HG03045 (cell line): ENCODE data around the gene GCLM.
"Not testable (repeated sequence)": the region's sequence is repeated elsewhere in the genome, so short reads cannot be mapped to it uniquely, and the experiment has no call there.

Experiments
- ATAC-seq: cut with Tn5 transposase; IDR thresholded peaks from one replicate; pipeline ENCODE4 v1.9.1; 2021; ENCODE audit warnings: mild to moderate bottlenecking, moderate library complexity; ENCODE audit not compliant: unreplicated experiment

The GCLM gene, protein sequence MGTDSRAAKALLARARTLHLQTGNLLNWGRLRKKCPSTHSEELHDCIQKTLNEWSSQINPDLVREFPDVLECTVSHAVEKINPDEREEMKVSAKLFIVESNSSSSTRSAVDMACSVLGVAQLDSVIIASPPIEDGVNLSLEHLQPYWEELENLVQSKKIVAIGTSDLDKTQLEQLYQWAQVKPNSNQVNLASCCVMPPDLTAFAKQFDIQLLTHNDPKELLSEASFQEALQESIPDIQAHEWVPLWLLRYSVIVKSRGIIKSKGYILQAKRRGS

DNA sequence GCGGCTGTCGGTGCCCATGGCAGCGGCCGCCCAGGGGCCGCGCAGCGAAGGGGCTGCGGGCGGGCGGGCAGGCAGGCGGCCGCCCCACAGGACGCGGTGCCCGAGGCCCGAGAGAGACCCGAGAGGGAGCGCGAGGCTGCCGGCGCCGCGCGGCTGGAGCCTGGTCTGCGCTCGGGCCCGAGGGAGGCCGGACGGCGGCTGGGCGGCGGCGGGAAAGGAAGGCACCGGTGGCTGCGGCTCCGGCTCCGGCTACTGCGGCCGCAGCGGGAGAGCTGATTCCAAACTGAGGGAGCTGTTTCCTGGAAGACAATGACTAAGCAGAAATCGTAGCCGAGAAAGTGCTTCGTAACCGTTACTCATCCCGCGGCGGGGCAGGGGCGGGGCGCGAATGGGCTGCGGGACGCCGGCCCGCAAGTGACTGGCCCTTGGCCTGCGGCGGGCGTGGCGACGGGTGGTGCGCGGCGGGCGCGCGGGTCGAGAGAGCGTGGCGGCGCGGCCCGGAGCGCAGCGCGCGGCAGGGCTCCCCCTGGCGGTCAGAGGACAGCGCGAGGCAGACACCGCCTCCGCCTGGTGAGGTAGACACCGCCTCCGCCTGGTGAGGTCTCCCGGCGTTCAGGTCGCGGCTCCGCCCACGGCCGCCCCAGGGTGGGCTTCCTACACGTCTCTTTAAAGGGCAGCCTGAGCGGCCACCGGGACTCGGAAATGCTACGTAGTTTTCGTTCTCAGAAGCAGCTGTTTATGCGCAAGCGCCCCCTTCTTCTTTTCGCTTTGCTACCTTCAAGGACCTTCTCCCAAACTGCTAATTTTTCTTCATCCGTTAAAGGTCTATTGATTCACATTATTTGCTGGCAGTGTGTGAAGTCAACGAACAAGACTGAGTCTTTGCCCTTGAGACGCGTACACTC lies at the start of gene GCLM:
GCLM (minus strand) TSS at position 285 of the 905 bp plus-strand sequence; CDS start at position 18, 267 bp downstream.
- ATAC-seq: peak; percentile 99

DNA sequence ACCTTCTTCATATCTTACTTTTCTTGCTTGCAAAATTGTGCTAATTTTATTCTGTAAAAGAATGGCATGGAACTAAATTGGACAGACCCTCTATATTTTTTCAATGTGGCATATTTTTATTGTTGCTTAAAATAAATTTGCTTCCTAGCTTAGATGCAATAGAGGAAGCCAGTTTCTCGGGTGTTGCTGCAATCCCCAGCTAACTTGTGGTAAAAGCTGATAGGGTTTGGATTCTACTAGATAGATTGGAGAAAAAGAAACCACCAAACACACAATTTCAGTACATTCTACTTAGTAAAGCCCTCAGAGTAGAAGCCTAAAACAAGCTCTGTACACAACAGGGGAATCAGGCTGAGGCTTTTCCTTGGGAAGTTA lies 49.5 kb upstream of the GCLM start:
- ATAC-seq: no peak

DNA sequence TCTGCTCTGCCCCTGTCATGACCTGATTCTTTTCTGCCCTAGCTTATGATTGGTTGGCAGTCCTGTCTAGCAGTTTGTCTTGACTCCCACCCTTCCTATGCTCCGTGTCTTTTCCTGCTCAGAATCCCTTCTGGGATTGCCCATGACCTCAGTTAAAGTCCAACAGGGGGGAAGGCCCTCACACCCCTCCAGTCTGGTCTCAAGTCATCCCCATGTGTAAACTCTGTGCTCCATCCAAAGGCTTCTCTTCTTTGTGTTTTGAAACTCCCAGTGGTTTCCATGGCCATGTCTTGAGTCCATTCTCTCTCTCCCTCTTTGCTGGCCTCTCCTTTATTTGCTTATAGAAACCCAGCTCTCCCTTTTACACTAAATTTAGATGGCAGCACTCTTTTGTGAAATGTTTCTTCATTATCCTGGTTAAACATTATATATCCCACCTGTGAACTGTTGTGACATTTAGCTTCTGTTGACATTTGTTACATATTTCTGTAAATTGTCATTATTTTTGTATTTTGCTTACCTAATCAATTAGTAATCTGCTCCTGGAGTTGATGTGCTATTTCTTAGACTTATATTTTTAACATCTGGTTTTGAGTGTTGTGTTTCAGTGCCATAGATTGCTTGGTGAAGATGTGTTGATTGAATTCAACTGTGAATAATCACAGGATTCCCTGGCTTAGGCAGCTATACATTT lies 48.9 kb upstream of the GCLM start:
- ATAC-seq: no peak

DNA sequence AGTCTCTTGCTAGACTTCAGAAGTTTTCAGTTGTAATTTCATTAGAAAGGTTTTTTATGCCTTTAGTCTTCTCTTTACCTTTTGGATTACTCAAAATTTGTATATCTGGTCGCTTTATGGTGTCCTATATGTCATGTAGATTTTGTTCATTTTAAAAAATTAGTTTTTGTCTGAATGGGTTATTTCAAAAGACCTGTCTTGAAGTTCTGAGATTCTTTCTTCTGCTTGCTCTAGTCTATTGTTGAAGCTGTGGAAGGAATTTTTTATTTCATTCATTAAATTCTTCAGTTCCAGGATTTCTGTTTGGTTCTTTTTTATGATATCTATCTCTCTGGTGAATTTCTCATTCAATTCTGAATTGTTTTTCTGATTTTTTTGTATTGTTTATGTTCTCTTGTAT lies 46.5 kb upstream of the GCLM start:
- ATAC-seq: no peak

DNA sequence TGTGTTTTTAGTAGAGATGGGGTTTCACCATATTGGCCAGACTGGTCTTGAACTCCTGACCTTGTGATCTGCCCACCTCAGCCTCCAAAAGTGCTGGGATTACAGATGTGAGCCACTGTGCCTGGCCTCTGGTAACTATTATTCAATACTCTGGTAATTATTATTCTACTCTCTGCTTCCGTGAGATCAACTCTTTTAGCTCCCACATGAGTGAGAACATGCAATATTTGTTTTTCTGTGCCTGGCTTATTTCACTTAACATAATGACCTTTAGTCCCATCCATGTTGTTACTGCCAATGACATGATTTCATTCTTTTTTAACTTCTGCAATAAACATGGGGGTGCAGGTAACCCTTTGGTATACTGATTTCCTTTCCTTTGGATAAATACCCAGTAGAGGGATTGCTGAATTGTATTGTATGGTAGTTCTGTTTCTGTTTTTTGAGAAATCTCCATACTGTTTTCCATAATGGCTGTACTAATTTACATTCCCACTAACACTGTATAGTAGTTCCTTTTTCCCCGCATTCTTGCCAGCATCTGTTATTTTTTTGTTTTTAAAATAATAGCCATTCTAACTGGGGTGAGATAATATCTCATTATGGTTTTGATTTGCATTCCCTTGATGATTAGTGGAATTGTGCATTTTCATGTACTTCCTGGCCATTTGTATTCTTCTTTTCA lies 37.9 kb upstream of the GCLM start:
- not testable (repeated sequence) for ATAC-seq

DNA sequence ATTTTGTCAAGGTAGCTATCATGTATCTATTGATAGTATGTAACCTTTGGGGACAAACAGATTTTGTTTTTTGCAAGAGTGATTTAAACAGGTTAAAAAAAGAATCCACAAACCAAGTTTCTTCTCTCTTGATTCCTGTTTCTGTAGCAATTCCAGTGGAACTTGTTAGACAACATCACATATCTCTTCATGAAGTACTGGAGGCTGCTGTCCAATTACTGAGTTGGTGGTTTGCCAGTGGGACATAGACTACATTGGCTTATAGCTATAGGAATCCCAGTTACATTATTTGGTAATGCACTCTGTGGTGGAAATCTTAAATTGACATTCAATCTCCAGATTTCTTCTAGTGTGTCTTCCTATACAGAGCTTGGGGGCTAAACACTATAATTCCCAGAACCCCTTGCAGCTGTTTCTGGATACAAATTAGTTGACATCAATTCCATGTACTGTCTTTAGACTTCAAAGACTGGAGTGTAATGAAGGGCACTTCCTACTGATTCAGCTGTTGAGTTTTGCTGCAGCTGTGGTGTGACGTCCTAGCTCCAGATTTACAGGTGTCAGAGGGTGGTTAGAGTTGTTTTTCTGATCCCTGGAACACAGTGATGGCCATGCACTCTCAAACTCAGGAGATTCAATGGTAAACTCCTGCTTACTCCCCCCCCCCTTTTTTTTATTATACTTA lies 29.4 kb upstream of the GCLM start:
- ATAC-seq: no peak

DNA sequence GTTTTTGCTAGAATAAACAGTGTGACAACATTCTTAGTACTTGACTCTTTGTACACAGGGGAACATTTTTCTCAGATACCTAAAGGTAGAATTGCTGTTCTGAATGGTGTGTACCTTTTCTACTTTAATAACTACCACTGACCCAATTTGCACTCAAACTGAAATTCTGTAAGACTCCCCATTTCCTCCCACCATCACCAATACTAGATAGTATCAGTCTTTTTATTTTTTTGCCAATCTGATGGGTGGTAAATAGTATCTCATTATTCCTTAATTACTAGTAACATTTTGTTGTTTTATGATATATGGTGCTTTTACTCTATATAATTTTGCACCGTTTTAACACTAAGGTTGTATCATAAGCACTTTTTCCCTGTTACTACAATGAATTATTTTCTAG lies 28.8 kb upstream of the GCLM start:
- no peak for ATAC-seq

DNA sequence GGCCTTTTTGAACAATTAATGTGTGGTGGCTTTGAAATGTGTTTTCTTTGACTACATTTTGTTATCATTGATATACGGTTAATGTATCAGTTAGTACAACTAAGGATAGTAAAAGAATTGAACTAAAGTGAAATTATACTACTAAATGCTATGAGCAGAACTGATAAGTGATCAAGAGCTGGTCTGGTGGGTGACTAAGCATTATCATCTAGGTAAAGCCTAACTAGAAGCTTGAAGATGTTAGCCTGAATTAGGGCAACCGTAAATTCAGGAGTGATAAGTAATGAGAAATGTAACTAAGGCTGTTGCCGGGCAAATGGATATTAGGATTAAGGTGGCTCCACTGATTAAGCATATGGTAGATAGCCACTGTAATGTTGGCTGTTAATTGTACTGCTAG lies 16.0 kb upstream of the GCLM start:
- ATAC-seq: no peak

DNA sequence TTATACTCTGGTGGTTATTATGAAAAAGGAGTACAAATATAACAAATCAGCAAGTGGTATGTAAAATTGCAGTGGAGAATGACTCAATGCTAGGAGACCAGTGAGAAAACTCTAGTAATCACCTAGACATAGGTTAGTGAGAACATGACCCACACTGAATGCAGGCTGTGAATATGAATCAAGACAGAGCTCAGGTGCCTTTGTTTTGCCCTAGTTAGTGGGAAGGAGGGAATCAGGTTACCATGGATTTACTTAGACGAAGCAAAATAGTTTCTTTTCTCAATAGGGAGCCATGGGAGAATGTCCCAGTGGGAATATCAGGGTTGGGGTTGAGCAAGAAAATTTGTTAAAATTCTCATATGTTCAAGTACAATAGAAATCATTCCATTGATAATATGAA lies 10.6 kb upstream of the GCLM start:
- no peak for ATAC-seq

DNA sequence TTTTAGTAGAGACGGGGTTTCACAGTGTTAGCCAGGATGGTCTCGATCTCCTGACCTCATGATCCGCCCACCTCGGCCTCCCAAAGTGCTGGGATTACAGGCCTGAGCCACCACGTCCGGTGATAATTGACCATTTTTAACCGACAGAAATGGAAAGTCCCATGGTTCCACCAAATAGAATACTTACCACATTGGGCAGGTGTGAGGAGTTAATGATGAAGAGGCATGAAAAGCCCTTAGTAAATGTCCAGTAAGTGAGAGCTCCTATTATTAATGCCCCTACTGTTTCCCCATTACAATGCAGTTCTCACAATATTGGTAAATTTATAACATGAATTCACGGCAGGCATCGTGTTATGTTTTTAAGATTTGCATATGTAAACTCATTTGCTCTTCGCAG lies 8.1 kb upstream of the GCLM start:
- no peak for ATAC-seq

DNA sequence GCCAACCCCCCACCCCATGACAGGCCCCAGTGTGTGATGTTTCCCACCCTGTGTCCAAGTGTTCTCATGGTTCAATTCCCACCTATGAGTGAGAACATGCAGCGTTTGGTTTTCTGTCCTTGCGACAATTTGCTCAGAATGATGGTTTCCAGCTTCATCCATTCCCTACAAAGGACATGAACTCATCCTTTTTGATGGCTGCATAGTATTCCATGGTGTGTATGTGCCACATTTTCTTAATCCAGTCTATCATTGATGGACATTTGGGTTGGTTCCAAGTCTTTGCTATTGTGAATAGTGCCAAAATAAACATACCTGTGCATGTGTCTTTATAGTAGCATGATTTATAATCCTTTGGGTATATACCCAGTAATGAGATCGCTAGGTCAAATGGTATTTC lies 1.6 kb upstream of the GCLM start:
- not testable (repeated sequence) for ATAC-seq

DNA sequence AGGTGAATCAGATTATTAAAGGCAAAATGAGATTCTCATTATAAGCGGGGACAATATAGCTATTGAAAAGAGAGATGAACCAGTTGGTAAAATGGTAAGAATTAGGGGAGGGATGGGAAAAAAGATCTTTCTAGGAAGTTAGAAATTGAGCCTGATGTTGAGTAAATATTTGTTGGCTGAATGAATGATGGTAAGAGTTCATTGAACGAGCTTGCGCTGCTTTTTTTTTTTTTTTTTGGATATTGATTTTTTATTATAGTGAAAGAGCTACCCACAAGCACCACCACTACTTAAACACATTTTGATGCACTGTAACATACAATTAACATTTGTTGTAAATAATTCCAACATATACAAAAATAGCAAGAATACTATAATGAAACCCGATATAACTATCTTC lies 1.1 kb upstream of the GCLM start:
- no peak for ATAC-seq

DNA sequence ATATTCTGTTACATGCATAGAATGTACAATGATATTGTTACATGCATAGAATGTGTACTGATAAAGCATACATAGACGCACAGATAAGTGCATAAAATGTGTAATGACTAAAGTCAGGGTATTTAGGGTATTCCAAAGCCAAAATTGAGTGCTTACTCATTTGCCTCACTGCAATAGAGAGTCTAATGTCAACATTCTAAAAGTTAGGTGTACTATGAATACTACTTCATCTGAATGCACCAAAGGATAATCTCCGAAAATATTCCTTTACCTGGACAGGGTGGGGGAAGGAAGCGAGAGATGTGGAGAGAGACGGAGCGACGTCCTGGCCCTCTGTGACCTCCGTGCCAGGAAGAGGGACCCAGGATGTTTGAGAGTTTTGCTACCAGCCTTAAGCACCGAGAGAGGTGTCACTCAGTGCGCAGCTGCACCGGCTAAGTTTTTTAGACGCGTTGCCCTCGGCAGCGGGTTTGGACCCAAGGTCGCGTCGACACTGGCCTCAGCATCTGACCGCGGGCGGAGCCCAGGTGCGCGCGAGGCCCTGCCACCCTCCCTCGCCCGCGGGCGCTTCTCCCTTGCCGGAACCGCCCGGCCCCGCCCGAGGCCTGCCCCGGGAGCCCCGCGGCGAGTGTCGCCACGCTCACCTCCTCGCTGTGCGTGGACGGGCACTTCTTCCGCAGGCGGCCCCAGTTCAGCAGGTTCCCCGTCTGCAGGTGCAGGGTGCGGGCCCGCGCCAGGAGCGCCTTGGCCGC lies 660 bp downstream of the GCLM start:
- peak; percentile 41 for ATAC-seq

DNA sequence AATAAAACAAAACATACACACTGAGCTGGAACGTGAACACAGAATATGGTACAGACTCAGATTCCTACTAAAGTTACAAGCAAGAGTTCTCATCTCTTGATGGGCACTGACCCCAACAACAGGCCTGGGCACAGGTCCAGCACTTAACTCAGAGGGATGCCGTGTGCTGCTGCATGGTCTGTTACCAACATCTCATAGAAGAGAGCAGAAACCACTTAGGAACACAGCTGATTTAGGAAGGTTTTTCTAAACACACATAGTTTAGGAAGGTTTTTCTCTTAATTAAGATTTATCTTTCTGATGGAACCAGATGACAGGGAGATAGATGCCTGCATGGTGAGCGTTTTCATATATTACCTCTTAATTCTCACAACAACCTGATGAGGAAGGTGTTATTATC lies 1.5 kb downstream of the GCLM start:
- ATAC-seq: no peak

DNA sequence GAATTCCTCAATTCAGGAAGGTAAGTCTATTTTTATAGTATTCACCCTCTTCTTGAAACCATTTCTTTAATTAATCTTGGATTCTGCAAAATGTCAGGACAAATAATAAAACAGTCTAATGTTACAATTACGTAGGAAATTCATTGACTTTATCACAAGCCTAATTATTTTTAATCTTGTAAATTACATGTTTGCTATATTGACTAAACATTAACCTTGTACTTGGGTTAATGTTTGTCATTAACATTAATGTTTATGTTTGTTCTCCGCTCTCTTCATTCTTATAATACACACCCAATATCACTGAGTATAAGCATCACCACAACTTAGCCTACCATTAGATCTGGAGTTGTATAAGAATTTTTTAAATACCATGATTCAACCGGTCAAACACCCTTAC lies 2.8 kb downstream of the GCLM start:
- ATAC-seq: no peak

DNA sequence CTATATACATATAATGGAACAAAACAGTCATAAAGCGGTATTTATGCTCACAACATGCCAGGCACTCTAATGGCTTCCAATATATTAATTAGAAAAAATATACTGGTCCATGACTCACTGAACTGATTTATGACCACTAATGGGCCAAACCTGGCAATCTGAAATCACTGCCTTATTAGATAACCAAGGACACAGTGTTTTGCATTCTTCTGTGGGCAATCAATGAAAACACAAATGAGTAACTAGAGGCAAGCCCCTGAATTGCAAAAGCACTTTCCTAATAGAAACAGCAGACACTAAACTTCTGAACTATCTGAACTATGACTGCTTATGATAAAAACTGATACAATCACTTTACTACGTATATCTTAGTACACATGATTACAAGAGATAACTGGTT lies 3.5 kb downstream of the GCLM start:
- no peak for ATAC-seq

DNA sequence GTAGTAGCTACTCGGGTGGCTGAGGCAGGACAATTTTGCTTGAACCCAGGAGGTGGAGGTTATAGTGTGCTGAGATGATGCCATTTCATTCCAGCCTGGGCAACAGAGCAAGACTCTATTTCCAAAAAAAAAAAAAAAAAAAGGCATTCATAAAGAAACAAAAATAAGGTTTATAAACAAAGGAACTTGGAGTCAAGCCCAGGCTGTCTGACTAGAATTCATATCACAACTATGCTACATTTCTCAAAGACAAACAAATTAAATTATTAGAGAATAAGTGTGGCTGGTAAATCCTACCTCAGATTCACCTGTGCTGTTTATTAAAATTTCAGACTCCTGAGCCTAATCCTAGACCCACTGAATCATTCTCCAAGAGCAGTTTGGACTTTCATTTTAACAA lies 4.2 kb downstream of the GCLM start:
- no peak for ATAC-seq

DNA sequence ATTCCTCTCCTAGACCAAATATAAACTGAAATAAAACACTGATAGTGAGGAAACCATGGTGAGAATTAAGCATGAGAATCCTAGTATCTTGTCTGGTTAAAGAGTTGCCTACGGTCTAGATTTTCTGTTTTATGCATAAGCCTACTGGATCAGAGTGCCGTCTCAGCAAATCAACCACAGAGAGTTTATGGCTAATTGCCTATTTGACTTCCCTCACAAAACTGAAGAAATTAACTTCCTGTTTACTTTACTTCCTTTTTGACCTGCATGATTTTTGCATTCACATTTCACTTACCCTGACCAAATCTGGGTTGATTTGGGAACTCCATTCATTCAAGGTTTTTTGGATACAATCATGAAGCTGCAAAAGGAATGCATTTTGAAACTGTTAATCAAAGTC lies 5.0 kb downstream of the GCLM start:
- ATAC-seq: no peak

DNA sequence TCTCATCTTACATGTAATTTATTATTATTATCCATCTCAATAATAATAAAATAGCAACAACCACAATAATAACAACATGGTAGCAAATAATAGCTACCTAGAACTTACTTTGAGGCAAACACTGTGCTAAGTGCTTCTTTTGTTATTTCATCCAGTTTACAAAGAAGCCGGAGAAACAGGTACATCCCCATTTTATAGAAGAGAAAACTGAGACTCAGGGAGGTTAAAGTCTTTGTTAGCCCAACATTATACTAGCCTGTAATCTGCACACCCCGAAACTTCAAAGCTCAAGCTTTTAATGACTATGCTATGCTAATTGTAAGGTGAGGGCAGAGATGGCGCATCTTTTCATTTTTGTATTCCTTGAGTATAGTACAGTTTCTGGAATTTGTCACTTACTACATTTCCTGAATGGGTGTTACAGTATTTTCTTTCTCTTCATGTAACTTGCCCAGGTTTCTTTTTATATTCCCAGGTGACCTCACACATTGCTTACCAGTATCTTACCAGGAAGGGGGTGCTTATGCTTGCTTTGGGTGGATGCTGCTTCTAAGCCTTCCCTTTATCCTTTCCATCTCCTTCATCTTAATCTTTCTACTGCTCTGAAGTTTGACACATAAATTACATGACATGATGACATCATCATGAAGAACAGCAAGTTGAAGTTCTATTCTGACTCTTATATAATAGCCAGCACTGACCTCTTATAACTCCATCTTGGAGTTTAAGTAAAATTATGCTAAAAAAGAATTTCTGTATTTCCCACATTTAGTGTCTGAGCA lies 8.3 kb downstream of the GCLM start:
- ATAC-seq: no peak
